Caco-2 (cell line): ENCODE measurements around the gene HNRNPH3. TPM values are rescaled to one million over a fixed set of nuclear protein-coding genes. Genes with fewer than 3 reads are reported as not detected.

Experiments used
- BruUV-seq: library from RNA; stranded (reverse); fragments of 400-500 nt; replicated peaks from 2 replicates; lab custom pipeline; 2021; lab: Mats Ljungman, UMichigan
- CTCF ChIA-PET: fragments of 300-600 bp; sonication (Branson Sonifier 250); formaldehyde crosslinking; loops from one replicate; lab custom pipeline; 2022; ENCODE audit warnings: antibody characterized with exemption; lab: Charles Lee
- POLR2A ChIA-PET: fragments of 300-600 bp; sonication (Branson Sonifier 250); formaldehyde crosslinking; loops from one replicate; lab custom pipeline; 2022; ENCODE audit warnings: antibody characterized with exemption; lab: Charles Lee
- DNase-seq, 2 experiments: peaks; one replicate each; pipeline versions ENCODE4 v3.0.0 to v3.0.0-alpha.2; 2020 to 2022
- H3K27me3 ChIP-seq: replicated peaks from 2 replicates; pipeline ENCODE4 v1.6.0; 2011; ENCODE audit warnings: low read length; ENCODE audit not compliant: control insufficient read depth, insufficient read depth
- H3K36me3 ChIP-seq: 2 replicates; pipeline ENCODE4 v1.5.1; 2011; ENCODE audit warnings: low read length; ENCODE audit not compliant: control insufficient read depth, insufficient read depth
- H3K4me1 ChIP-seq: fragments of 250-450 bp; sonication (Bioruptor Pico); 2 replicates; pipeline ENCODE4 v1.5.1; 2020; ENCODE audit warnings: mild to moderate bottlenecking
- H3K4me3 ChIP-seq: 2 replicates; pipeline ENCODE4 v1.5.1; 2011; ENCODE audit warnings: low read depth, mild to moderate bottlenecking, control low read depth, low read length
- H3K9me3 ChIP-seq: fragments of 250-450 bp; sonication (Bioruptor Pico); 2 replicates; pipeline ENCODE4 v1.5.1; 2020; ENCODE audit warnings: mild to moderate bottlenecking, moderate library complexity
- H3K27ac Mint-ChIP-seq: one replicate; pipeline ENCODE4 v1.8.0; 2022; ENCODE audit warnings: mixed read lengths; ENCODE audit not compliant: unreplicated experiment
- H3K27me3 Mint-ChIP-seq: one replicate; pipeline ENCODE4 v1.8.0; 2022; ENCODE audit warnings: mixed read lengths; ENCODE audit not compliant: insufficient read depth, unreplicated experiment
- H3K36me3 Mint-ChIP-seq: one replicate; pipeline ENCODE4 v1.8.0; 2022; ENCODE audit warnings: mild to moderate bottlenecking, mixed read lengths; ENCODE audit not compliant: insufficient read depth, unreplicated experiment
- H3K4me1 Mint-ChIP-seq: one replicate; pipeline ENCODE4 v1.8.0; 2022; ENCODE audit warnings: low read depth, mixed read lengths; ENCODE audit not compliant: unreplicated experiment
- H3K4me3 Mint-ChIP-seq: one replicate; pipeline ENCODE4 v1.8.0; 2022; ENCODE audit warnings: mild to moderate bottlenecking, moderate library complexity, mixed read lengths; ENCODE audit not compliant: unreplicated experiment
- H3K9me3 Mint-ChIP-seq: one replicate; pipeline ENCODE4 v1.8.0; 2022; ENCODE audit warnings: mixed read lengths; ENCODE audit not compliant: unreplicated experiment
- CTCF ChIP-seq, 2 experiments: fragments of 200-600 bp in 1 of 2; IDR thresholded peaks; 1 replicate in 1 of 2; 2 replicates in 1 of 2; pipeline versions ENCODE4 v1.5.1 to v1.8.0; 2011 to 2022; ENCODE audit warnings: antibody characterized with exemption in 1 of 2, control low read depth in 1 of 2, inconsistent platforms in 1 of 2, low read depth in 1 of 2, low read length in 1 of 2, mild to moderate bottlenecking in 1 of 2, moderate library complexity in 1 of 2; ENCODE audit not compliant: insufficient read depth in 1 of 2, severe bottlenecking in 1 of 2, unreplicated experiment in 1 of 2
- intact Hi-C: fragments of 100-400 bp; cut with micrococcal nuclease; formaldehyde crosslinking; loops from one replicate; pipeline ENCODE4 v1.10.0; 2022; ENCODE audit not compliant: unreplicated experiment
- total RNA-seq: library from RNA; stranded (reverse); gene quantifications from 2 replicates; pipeline ENCODE4 v1.2.3, GENCODE V29; 2022

Gene HNRNPH3
- total RNA-seq, 1 experiment from 2014 or later, result 262 TPM

GRCh38 chr10:68342909-68343516 is 11.1 kb downstream of the HNRNPH3 start:
- Mint-ChIP-seq H3K4me1 (peaks cover 14% of the 10 kb centered on the region), H3K9me3 (no peaks in the 10 kb centered on the region), H3K36me3 (peaks cover 98% of the 10 kb centered on the region), H3K4me3 (no peak overlapping the region), H3K27ac (no peak overlapping the region), H3K27me3 (no peaks in the 10 kb centered on the region)
- intact Hi-C loops, result no loop called here
- no peak for TF ChIP-seq CTCF (IDR thresholded peaks at IDR 0.05; ENCODE audit: insufficient read depth in 1 of 2, low read depth in 1 of 2, low read length in 1 of 2, severe bottlenecking in 1 of 2, unreplicated experiment in 1 of 2)
- H3K27me3 ChIP-seq, result no peaks in the 10 kb centered on the region
- ChIA-PET CTCF (no interaction called here), POLR2A (interaction anchor here (0.5 kb wide), 1 partner anchor 85 kb away, joined by 4 read pairs; no protein-coding TSS in a partner anchor)
- no peaks in the 10 kb centered on the region for H3K4me1 ChIP-seq
- H3K36me3 ChIP-seq, result peaks cover 12% of the 10 kb centered on the region
- BruUV-seq, result no TSS peak
- no peaks in the 10 kb centered on the region for H3K9me3 ChIP-seq
- no peak for DNase-seq
- no peak overlapping the region for H3K4me3 ChIP-seq

GRCh38 chr10:68345621-68346020 is 13.8 kb downstream of the HNRNPH3 start:
- Mint-ChIP-seq H3K9me3 (no peaks in the 10 kb centered on the region), H3K27me3 (no peaks in the 10 kb centered on the region), H3K4me3 (no peak overlapping the region), H3K36me3 (peaks cover 92% of the 10 kb centered on the region), H3K4me1 (peaks cover 6% of the 10 kb centered on the region), H3K27ac (peak overlapping the region; percentile 23)
- Histone ChIP-seq H3K36me3 (peaks cover 6% of the 10 kb centered on the region), H3K9me3 (no peaks in the 10 kb centered on the region), H3K4me1 (no peaks in the 10 kb centered on the region), H3K27me3 (no peaks in the 10 kb centered on the region), H3K4me3 (no peak overlapping the region)
- CTCF ChIA-PET, result interaction anchor here (1.6 kb wide), 1 partner anchor 133 kb away, joined by 4 read pairs; no protein-coding TSS in a partner anchor
- POLR2A ChIA-PET, result interaction anchor here (0.9 to 1.5 kb wide), 3 partner anchors 13 to 376 kb away, joined by 3 to 4 read pairs (median 4); partner anchors contain the start of genes HNRNPH3 and PBLD
- no peak for TF ChIP-seq CTCF (IDR thresholded peaks at IDR 0.05; ENCODE audit: insufficient read depth in 1 of 2, low read depth in 1 of 2, low read length in 1 of 2, severe bottlenecking in 1 of 2, unreplicated experiment in 1 of 2)
- BruUV-seq, result no TSS peak
- intact Hi-C loops, result no loop called here
- DNase-seq, result no peak

- Histone ChIP-seq H3K4me3 (no peak overlapping the region), H3K36me3 (peaks cover 6% of the 10 kb centered on the region), H3K4me1 (no peaks in the 10 kb centered on the region), H3K27me3 (no peaks in the 10 kb centered on the region), H3K9me3 (no peaks in the 10 kb centered on the region)
- CTCF ChIA-PET, result interaction anchor here (0.6 to 3.7 kb wide), 9 partner anchors 50 to 611 kb away, joined by 3 to 35 read pairs (median 3); partner anchors contain the start of gene STOX1
- POLR2A ChIA-PET, result no interaction called here
- intact Hi-C loops, result no loop called here
- no peak for TF ChIP-seq CTCF (IDR thresholded peaks at IDR 0.05; ENCODE audit: insufficient read depth in 1 of 2, low read depth in 1 of 2, low read length in 1 of 2, severe bottlenecking in 1 of 2, unreplicated experiment in 1 of 2)
- Mint-ChIP-seq H3K27me3 (no peaks in the 10 kb centered on the region), H3K27ac (no peak overlapping the region), H3K4me3 (no peak overlapping the region), H3K9me3 (no peaks in the 10 kb centered on the region), H3K4me1 (peaks cover 2% of the 10 kb centered on the region), H3K36me3 (peaks cover 90% of the 10 kb centered on the region)
- DNase-seq, result no peak
- no TSS peak for BruUV-seq
These were observed 14.9 kb downstream of the HNRNPH3 start for GRCh38 chr10:68346774-68347173.
